COLO668 (cell line): Measurements from ENCODE around the gene PRDM2.
A peak's percentile ranks its signal among the peaks of the same experiment; 100 is the strongest.

Experiments
- DNase-seq: peaks from one replicate; lab custom pipeline; 2025; ENCODE audit not compliant: unreplicated experiment; lab: John Stamatoyannopoulos, UW

The PRDM2 gene

DNA sequence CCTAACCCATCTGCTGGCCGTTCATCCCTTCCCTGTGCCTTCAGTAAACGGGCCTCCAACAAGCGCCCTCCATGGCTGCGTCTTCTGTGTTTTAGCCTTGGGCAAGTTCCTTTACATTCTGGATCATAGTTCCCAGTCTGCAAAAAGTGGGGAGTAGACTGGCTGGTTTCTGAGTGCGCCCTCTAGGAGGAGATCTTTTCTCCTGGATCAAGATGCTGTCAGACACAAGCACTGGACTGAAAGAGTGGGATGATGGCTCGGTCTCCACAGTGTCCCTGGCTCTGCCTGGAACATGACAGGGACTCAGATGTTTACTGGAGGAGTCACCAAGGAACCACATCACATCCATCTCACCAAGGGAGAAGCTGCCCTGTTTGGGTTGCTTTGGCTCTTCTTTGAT is 88.8 kb downstream of the PRDM2 start:
- no peak for DNase-seq

DNA sequence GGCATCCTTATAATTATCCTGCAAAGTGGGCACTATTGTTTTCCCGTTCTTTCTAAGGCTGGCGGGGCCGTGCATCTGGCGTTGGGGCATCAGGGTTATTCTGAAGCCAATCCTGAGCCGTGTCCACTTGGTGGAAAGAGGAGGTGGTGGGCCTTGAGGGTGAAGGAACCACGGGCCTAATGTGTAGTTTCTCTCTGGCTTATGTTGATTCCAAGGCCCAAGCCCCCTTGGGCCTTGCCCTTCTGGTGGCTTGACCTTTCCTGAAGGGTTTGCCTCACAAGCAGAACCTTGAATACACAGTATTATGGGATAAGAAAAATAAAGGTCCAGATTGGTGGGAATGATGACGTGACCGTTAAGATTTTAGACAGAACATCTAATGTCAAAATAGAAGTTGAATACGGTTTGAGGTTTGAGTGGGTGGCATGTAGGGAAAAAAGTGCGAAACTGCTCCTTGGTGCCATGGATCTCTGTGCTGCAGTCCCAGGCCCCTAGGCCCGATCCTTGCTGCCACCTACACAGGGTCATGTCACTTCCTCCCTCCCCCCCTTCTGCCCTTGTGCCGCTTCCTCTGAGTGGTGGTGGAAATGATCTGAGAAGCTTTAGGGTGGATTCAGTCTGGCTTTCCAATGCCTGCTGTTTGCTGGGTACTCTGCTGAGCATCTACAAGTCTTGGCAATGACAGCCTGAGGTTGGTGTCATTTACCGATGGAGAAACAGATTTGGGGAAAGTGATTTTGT is 90.5 kb downstream of the PRDM2 start:
- DNase-seq = no peak

DNA sequence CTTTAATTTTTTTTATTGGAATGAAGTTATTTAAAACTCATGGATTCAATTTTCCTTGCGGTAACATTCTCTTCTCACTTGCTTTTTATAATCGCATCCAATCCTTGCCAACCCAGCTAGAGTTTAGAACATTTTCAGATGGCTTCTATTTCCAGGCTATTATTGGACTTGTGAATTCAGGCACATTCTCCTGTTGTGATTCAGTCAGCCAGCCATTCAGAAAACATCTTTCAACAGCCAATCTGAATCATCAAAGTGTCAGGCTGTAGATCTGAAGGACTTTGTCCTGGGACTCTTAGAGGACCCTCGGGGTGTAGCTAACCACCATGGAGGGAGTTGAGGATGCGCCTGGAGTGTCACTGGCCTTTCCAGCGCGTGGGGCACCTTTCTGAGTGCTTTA is 92.4 kb downstream of the PRDM2 start:
- DNase-seq = no peak

DNA sequence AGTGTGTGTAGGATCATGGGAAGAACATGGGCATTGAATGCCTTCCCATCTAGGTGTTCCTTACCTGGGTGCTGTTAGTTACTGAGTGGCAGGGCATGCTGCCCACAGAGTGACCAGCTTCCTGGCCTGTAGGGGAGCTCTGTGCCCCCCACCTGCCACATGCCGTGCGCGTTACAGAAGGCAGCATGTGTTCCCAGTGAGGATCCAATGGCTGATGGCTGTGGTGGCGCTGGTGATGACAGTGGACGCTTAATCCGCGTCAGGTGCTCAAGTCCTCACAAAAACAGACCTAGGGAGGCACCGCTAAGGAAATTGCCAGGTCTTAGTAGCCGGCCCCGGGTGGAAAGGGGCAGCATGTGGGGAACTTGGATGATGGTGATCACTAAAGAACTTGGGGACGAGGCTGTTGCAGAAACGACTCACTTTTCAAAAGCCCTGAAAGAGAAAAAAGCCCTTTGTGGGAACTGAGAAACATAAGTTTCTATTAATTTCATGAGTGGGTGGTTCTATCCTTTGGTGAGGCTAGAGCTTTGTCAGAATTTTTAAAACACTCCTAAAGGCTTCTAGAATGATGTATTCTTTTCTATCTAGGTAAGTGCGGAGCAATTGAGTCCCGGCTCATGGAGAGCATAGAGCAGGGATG is 93.2 kb downstream of the PRDM2 start:
- no peak for DNase-seq

DNA sequence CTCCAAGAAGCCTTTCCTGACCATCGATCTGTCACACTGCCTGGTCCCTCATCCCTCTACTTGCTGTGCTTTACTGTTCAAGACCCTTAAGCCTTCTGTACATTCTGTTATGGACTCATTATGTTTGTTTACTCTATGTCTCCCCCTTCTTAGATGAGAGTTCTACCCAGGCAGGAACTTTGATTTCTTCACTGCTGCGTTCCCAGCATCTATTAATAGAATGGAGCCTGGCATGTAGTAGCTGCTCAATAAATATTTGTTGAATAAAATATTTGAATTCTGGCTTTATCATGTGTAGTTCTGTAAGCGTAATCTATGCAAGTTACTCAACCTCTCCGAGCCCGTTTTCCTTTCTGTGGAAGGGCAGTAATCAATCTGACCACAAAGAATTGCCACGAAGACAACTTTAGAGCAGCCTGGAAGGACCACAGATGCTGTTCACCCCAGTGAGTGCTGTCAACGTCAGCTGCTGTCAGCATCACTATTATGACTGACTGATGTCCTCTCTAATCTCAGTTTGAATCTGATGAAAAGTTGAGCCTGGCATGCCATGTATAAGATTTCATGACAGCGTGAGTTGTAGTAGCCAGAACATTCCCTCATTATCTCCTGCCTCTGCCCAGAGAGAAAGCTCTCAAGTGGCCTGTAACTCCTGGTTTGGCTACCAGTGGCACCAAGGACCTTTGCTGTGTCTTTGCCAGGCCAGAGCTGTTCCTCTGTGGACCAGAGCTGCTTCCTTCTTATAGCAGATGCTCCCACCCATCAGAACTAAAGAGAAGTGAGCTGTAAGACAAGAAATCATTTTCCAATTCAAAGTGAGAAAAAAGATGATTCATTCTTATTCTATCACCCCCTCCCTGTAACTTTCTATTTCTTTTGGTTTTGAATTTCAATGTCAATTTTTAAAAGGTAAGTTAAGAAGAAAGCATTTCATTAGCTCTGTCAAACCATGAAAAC is 94.5 kb downstream of the PRDM2 start:
- DNase-seq = no peak

DNA sequence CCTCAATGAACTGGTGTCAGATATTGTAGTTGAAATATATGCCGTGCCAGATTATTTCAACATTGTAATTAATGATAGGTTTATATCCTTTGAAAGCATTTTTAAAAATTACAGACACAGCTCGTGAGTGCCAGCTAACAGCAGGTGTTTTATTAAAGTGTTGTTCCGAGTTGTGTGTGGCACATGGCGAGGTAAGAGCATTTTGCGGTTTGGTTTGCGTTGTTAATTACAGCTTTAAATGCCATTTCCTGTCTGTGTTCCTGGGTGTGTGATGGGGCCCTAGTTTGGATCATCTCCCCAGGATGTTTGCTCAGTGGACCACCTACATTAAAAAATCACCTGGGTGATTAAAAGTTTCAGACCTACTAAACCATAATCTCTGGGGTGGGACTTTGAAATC is 97.4 kb downstream of the PRDM2 start:
- DNase-seq = no peak

DNA sequence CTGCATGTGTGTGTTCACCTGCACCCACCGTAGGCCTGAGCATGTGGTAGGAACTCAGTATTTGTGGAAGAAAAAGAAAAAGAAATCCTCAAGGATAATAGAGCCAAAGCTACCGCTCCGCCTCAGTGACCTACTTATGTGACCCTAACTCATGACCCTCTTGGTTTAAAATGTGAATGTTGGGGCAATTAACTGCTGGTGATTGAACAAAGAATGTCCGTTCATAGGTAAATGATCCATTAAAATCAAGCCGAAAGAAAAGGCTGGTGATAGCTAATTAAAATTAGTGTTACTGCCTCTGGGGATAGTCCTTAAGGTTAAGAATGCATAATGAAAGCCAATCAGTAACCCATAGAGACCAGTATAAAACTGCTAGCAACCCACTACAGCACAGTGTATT is 98.1 kb downstream of the PRDM2 start:
- no peak for DNase-seq

DNA sequence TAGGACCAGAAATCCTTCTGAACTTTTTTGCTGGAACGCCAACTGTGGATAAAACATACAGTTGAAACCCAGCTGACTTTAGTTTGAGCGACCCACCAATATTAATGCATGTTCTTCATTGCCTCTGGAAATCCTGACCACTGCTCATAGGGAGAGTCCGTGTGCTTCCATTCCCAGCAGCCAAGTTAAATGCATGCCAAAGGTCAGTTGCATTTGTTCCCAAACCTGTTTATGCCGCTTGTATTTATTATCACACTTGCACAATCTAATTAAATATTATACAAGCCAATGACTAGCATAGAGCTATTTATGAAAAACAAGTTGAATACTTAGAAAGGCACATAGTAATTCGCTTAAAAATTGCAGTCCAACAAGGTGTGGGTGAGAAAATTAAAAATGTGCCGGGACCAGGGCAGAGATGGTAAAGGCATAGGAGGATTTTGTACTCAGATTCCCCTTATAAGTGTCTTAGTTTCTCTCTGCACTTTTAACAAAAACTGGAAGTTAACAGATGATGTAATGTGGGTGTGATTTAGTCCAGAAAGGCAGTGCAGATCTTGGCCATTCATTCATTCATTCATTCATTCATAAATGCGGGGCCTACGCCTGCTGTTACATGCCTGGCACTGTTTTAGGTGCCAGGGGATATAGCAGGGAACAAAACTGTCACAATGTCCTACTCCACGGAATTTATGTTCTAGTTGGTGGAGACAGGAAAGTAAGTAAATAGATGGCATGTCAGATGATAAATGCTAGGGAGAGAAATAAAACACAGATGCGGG is 99.7 kb downstream of the PRDM2 start:
- no peak for DNase-seq

DNA sequence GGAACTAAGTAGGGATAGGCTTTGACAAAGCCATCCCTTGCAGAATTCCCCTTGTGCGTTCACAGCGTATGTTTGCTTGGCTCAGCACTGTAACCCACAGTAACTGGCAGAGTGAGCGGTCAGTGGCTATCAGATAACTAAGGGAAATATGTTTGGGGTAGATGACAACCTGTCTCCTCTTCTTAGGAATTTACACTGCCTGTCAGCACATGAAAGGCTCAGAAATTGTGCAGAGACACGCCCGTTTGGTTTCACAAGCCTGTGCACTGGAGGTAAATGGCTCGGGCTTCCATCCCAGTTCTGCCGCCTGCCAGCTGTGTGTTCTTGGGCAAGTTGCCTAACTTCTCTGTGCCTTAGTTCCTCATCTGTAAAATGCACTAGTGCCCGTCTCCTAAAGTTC is 101.2 kb downstream of the PRDM2 start:
- no peak for DNase-seq

DNA sequence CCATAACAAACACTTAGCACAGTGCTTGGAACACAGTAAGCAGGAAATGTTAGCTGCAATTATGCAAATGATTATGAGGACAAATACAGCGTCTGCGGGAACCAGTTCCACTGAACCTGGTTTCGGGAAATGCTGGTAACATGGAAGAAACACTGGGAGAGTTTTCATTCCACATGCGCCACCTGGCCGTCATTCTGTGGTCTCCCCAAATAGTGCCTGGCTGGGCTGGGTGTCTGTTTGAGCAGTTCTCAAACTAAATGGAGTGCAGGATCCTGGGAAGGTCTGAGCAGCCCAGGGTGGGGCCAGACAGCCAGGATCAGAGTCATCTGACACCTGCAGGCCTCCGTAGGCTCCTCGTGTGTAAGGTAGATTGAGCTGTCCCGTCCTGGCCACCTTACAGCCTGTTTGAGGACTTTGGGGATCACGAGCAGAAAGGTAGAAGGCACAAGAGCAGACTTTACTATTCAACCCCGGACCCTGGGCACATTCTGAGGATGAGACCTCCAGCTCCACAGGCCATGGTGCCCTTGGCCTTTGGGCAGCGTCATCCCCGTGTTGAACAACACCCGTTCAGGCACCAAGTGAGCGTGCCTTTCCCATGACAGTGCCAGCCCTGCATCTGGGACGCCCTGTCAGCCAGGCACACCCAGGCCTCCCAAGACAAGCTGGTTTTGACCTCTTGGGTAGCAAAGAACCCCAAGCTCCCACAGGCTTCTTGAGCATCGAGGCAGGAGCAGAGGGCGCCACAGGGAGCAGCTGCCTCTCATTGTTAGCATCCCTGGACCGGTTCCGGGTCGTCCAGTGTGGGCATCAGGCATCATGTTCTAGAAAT is 101.9 kb downstream of the PRDM2 start:
- DNase-seq = no peak

DNA sequence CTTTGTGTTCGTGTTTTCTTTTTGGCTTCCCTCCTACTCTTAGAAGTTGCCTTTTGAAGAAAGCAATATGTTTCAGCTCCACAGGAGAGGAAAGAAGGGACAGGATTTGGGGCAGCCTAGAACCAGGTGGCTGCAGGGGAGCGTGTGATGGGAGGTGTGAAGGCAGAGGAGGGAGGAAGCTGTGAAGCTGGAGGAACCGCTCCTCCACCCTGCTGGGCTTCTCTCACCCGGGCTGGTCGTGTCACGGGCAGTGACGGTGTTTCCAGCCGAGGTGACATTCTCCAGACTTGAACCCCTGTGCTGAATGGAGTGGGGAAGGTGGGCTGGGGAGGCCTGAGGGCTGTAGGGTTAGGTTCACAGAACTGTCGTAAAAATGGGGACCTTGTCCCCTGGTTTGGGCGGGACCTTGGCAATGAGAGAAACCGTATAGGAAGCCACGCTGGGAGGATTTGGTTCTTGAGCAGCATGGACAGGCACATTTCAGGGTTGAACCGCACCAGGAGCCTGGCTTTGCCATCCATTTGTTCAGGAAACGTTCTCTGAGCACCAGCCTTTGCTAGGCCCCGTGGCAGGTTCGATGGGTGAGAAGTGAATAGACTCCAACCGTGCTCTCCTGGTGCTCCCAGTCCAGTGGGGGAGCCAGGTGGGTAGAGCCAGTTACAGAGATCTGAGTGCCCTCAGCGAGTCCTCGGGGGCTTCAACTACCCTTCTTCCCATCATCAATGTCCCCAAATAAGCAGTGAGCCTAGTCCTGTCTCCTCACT is 103.0 kb downstream of the PRDM2 start:
- no peak for DNase-seq

DNA sequence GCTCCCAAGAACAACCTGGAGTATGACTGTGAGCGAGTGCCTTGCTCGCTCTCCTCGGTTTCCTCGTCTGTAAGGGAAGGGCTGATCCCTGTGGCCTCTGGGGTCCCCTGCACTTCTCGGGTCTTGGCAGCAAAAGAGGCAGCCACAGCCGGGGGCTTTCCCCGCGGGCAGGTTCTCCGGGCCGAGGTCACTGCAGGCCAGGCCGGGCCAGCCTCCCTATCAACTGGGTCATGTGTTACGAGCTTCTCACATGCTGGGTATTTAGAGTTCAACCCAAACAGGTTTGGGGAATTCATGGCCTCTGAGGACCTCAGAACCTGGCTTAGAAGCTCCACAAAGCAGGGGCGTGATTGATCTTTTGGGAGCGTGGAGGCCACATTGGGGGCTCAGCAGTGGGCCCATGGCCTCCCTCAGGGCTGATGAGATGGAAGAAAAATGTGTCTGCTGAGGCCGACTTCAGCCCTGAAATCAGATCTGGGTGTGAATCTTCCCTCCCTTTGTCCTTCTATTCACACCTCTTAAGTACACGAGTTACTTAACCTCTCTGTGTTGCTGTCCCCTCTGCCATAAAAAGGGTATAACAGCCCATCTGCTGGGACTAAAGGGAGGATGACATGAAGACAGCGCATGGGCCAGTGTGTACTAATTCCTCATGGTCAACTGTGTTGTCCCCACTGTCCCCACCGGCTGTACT is 103.7 kb downstream of the PRDM2 start:
- DNase-seq = no peak

DNA sequence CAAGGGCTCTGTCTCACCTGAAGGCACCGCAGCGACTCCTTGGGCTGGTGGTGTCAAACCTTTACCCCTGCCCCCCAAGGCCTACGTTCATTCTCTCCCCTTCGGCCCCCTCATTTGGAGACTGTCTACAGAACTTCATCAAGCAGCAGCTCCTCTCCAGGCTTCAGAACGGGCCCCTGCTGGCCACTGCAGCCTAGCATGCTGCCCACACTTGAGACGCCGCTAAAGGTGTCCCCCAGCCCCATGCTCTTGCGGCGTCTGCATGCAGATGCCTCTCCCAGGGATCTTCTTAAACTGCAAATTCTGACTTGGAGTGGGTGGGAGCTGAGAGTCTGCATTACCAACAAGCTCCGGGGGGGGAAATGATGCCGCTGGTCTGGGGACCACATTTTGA is 104.2 kb downstream of the PRDM2 start:
- DNase-seq = no peak

DNA sequence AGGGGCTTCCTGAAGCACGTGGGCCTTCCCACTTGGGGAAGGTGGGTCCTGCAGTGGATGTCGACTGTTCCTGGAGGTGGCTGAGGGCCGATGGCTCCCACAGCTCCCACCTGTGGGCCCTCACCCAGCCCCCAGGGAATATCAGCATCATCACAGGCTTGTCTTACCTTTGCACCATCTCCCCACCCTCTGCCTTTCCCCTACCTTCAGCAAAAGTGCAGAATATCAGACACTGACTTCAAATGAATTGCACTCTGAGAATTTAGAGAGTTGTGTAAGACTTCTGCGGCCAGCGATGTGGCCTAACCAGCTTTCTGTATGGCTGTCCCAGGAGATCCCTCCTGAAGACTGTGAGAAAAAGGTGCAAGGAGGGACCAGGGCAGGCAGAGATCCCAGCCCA is 105.4 kb downstream of the PRDM2 start:
- no peak for DNase-seq

DNA sequence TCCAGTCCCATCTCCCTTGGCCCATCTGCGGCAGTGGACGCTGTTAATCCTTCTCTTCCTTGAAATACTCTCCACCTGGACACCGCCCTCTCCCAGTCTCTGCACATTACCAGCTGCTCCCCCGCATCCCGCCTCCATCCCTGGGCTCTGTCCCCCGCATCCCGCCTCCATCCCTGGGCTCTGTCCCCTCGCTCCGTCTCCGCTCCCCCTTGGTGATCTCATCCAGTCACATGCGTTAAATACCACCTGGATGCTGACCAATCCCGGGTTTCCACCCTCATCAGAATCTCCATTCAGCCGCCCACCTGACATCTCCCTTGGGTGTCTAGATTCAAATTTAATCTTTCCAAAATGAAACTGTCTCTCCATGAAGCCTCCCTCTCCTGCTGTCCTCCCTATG is 106.1 kb downstream of the PRDM2 start:
- DNase-seq = no peak

DNA sequence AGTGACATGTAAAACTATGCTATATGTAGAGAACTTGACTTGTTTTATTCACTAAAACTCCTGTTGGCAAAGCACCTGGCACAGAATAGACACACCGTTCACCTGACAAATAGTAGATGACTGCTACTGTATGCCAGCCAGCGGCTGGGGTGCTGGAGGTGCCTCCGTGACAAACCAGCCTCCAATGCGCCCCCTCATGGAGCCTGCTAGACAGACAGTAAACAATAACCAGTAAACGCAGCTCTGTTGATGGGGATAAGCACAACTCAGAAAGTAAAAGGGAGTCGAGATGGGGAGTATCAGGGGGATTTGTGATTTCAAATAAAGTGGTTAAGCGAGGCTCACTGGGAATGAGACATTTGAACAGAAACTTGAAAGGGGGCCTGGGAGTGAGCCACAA is 107.2 kb downstream of the PRDM2 start:
- DNase-seq = peak; percentile 22

DNA sequence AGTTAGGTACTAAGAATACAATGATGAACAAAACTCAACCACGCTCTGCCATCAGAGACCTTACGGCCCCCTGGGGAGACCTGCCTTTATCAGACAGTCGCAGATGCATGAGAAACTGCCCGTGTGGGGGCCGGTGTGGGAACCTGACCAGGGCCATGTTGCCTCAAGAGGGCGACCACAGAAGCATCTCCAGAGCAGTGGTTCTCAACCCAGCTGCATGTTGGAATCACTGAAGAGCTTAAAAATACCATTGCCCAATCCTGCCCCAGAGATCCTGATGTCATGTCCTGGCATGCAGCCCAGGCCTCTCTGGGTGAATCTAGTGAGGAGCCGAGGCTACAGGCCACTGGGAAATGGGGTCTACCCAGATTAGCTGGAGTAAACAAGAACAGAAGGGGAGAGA is 108.7 kb downstream of the PRDM2 start:
- DNase-seq = no peak

DNA sequence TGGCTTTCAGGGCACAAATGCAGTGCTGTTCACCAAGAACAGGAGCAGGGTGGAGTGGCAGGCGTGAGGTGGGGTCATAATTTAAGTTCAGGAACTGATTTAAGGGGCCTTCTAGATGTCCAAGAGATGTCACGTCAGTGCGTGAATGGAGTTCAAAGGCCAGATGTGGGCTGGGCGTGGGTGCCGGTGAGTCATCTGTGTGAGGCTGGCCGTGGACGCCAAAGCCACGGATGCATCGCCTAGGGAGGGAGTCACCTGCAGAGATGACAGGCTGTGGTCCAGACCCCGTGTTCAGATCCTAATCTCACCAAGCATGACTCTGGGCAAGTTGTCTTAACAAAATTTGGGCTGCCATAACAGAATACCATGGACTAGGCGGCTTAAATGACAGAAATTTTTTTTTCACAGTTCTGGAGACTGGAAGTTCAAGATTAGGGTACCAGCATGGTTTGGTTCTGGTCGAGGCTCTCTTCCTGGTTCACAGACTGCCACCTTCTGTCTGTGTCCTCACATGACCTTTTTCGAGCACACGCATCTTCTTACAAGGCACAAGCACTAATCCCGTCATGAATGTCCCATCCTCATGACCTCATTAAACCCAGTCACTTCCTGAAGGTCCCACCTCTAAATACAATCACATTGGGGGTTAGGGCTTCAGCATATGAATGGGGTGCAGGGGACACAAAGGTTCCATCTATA is 109.6 kb downstream of the PRDM2 start:
- no peak for DNase-seq
